ENCODE results near the gene FYB1.
"Not testable (repeated sequence)": the region's sequence is repeated elsewhere in the genome, so short reads cannot be mapped to it uniquely, and the experiment has no call there.

The FYB1 gene, protein sequence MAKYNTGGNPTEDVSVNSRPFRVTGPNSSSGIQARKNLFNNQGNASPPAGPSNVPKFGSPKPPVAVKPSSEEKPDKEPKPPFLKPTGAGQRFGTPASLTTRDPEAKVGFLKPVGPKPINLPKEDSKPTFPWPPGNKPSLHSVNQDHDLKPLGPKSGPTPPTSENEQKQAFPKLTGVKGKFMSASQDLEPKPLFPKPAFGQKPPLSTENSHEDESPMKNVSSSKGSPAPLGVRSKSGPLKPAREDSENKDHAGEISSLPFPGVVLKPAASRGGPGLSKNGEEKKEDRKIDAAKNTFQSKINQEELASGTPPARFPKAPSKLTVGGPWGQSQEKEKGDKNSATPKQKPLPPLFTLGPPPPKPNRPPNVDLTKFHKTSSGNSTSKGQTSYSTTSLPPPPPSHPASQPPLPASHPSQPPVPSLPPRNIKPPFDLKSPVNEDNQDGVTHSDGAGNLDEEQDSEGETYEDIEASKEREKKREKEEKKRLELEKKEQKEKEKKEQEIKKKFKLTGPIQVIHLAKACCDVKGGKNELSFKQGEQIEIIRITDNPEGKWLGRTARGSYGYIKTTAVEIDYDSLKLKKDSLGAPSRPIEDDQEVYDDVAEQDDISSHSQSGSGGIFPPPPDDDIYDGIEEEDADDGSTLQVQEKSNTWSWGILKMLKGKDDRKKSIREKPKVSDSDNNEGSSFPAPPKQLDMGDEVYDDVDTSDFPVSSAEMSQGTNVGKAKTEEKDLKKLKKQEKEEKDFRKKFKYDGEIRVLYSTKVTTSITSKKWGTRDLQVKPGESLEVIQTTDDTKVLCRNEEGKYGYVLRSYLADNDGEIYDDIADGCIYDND

DNA sequence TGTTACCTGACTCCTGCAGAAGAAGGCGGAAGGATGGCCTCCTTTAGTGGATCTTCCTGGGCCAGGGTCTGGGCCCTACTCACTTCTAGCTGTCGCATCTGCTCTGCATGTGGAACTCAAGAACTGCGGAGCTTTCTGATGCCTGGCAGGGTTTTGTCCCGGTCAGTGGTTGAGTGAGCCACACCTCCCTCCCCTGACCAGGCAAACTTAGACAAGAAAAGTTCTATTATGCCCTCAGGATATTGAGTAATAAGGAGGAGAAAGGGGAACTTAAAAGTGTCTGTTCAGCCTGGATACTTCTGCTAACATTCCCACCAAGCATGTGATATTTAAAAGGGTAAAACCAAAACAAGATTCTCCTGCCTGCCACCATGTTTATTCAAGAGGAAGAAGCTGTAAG lies at the start of gene FYB1:
FYB1 (minus strand) TSS at position 127 of the 400 bp plus-strand sequence. CDS start 16,603 bp downstream, outside the sequence.
- no peak for DNase-seq (ENCODE audit: low read depth in 3 of 3)

DNA sequence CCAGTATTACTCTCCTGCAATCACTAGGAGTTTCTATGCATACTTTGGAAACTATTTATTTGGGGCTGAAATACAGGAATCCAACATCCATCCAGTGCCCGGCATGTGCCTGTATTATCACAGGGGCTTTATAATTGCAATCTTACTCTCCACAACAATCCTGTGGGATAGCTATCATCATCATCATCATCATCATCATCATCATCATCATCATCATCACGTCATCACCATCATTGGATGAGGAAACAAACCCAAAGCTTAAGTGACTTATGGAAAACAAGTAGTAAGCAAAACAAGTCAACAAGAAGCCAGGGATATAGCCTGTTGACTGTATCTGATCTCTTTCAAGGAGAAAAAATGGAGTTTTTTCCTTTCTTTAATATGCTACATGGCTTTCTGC lies 47.8 kb upstream of the FYB1 start:
- no peak for DNase-seq (ENCODE audit: low read depth in 3 of 3)

DNA sequence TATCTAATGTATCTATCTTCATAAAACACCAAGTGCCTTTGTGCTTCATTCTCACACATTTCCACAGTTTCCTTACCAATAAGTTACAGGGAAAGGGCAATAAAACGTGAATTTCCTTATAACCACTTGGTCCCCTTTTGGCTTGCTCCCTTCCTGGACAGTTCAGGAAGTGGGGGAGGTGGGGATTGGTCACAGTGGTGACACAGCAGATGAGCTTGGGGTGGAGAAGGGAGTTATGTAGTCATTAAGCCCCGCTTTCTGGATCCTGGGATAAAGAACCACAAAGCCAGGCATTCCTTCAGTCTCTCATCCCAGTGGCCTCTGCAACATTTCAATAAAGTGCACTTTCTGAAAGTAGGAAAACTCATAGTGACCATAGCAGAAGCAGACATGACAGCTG lies 47.1 kb upstream of the FYB1 start:
- DNase-seq (ENCODE audit: low read depth in 3 of 3) = no peak

DNA sequence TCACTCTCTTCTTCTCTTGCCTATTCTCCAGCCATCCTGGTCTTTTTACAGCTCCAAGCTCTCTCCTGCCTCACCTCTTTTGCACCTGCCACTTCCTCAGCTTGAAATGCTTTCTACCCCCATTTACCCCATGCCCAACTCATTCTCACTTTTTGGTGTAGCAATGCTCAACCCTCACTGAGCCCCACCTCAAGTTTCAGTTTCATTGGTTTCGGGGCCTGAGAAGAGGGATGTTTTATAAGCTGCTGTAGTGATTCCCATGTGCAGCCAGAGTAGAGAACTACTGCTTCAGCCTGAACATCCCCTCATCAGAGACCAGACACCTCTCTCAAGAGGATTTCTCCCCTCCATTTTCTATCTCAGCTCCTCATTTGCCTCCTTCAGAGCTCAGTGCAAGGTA lies 45.2 kb upstream of the FYB1 start:
- DNase-seq (ENCODE audit: low read depth in 3 of 3) = no peak

DNA sequence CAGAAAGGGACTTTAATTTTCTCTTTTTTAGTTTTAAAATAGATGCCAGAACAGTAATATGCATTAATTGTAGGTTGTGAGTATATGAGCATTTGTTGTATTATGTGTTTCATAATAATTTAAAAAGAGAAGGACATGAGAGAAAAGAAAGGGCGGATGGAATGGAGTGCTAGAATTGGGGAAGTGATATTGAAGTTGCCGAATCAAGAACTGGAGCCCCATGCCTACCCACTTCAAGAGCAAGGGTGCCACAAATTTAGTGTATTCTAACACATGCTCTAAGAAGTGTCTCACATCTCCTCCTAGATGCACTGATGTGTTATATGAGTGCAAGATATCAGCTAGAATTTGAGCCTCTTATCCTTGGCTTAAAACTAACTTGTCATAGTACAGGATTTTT lies 43.6 kb upstream of the FYB1 start:
- no peak for DNase-seq (ENCODE audit: low read depth in 3 of 3)

- DNase-seq (ENCODE audit: low read depth in 3 of 3) = no peak
Observed at GRCh38 chr5:39260095-39260494, 40.7 kb upstream of the FYB1 start.

- DNase-seq (ENCODE audit: low read depth in 3 of 3) = no peak
Observed at GRCh38 chr5:39257554-39257953, 38.2 kb upstream of the FYB1 start.

- DNase-seq (ENCODE audit: low read depth in 3 of 3) = no peak
Observed at GRCh38 chr5:39256477-39257235, 37.3 kb upstream of the FYB1 start.

- DNase-seq (ENCODE audit: low read depth in 3 of 3) = no peak
Observed at GRCh38 chr5:39255406-39255805, 36.0 kb upstream of the FYB1 start.

GRCh38 chr5:39254671-39255070 lies 35.3 kb upstream of the FYB1 start:
- DNase-seq (ENCODE audit: low read depth in 3 of 3) = no peak

DNA sequence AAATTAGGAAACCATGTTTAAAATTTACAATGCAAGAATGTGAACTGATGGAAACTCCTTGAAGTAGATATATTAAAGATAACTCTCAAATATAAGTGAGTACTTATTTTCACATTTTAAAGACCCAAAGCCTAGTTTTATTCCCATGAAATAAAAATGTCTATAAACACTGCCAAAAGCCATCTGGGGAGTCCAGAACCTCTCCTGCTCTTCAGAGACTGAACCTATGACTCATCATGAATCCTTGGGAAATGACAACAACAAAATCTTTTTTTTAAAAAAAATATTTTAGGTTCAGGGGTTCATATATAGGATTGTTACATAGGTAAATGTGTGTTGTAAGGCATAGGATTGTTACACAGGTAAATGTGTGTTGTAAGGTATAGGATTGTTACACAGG lies 33.8 kb upstream of the FYB1 start:
- DNase-seq (ENCODE audit: low read depth in 3 of 3) = no peak

DNA sequence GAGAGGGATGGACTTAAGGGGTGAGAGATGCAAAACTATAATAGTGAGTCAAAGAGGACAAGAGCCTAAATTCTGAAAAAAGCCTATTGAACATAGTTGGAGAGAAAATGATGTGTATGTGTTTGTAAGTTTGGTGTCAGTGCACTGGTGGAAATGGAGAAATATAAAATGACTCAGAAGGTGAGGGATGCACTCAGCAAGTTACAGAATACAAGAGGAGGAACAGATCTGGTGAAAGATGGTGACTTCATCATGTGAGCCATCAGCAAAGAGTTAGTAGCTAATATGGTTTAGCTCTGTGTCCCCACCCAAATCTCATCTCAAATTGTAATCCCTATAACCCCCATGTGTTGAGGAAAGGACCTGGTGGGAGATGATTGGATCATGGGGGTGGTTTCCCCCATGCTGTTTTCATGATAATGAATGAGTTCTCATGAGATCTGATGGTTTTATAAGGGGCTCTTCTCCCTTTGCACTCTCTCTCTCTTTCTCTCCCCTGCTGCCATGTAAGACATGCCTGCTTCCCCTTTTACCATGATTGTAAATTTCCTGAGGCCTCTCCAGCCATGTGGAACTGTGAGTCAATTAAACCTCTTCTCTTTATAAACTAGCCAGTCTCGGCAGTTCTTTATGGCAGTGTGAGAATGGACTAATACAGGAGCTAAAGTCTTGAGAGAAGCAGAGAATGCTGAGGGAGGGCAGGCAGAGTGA lies 30.4 kb upstream of the FYB1 start:
- no peak for DNase-seq (ENCODE audit: low read depth in 3 of 3)

DNA sequence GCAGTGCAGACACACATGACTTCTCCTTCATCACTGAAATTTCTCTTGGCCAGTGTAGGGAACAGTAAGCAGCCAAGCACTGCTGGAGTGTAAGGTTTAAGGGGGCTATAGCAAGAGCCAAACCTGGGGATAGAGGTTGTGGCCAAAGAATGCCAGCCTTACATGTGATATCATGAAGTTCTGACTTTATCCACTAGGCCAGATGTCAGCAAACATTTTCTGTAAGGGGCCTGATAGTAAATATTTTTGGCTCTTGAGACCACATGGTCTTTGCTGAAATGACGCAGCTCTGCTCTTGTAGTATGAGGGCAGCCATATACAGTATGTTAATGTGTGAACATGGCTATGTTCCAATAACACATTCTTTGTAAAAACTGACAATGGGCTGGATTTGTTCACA lies 29.7 kb upstream of the FYB1 start:
- no peak for DNase-seq (ENCODE audit: low read depth in 3 of 3)

DNA sequence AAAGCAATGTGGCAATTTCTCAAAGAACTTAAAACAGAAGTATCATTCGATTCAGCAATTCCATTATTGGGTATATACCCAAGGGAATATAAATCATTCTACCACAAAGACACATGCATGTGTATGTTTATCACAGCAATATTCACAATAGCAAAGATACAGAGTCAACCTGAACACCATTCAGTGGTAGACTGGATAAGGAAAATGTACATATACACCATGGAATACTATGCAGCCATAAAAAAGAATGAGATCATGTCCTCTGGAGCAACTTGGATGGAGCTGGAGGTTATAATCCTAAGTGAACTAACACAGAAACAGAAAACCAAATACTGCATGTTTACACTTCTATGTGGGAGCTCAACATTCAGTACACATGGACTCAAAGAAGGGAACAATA lies 21.4 kb upstream of the FYB1 start:
- no peak for DNase-seq (ENCODE audit: low read depth in 3 of 3)

- DNase-seq (ENCODE audit: low read depth in 3 of 3) = no peak
Observed at GRCh38 chr5:39238366-39239105, 19.2 kb upstream of the FYB1 start.

- DNase-seq (ENCODE audit: low read depth in 3 of 3) = no peak
Observed at GRCh38 chr5:39236718-39237117, 17.4 kb upstream of the FYB1 start.

DNA sequence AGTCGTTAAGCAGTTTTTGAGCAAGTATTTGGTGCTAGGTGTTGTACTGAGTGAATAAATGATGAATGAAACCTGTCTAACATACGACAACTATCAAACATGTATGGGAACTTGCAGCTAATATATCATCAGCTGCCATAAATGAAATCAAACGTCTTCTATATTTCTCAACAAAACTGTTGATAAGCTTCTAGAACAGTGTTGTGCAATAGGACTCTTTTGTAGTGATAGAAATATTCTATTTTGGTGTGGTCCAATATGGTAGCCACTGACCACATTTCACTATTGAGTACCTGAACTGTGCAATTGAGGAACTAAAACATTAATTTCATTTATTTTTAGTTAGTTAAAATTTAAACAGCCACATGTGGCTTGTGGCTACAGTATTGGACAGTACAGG lies 16.3 kb upstream of the FYB1 start:
- no peak for DNase-seq (ENCODE audit: low read depth in 3 of 3)

DNA sequence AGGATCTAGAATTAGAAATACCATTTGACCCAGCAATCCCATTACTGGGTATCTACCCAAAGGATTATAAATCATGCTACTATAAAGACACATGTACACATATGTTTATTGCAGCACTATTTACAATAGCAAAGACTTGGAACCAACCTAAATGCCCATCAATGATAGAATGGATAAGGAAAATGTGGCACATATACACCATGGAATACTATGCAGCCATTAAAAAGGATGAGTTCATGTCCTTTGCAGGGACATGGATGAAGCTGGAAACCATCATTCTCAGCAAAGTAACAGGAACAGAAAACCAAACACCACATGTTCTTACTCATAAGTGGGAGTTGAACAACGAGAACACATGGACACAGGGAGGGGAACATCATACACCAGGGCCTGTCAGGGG lies 15.1 kb upstream of the FYB1 start:
- DNase-seq (ENCODE audit: low read depth in 3 of 3) = not testable (repeated sequence)

DNA sequence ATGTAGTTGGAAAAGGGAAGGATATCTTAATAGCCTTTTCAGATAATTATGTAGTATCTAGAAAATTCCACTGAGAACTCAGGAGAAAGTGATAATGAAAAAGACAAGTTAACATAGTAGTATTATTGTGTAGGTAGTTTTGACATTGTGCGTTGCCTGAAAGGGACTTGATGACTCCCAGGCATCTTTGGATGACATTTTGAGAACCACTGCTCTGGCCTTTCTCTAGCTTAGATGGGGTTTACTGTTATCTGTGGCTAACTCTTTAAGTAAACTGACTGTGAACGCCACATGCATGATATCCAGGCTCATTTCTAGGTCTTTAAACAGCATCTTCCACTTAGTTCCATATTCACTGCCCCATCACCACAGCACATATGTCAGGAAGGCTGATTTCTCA lies 14.4 kb upstream of the FYB1 start:
- no peak for DNase-seq (ENCODE audit: low read depth in 3 of 3)

DNA sequence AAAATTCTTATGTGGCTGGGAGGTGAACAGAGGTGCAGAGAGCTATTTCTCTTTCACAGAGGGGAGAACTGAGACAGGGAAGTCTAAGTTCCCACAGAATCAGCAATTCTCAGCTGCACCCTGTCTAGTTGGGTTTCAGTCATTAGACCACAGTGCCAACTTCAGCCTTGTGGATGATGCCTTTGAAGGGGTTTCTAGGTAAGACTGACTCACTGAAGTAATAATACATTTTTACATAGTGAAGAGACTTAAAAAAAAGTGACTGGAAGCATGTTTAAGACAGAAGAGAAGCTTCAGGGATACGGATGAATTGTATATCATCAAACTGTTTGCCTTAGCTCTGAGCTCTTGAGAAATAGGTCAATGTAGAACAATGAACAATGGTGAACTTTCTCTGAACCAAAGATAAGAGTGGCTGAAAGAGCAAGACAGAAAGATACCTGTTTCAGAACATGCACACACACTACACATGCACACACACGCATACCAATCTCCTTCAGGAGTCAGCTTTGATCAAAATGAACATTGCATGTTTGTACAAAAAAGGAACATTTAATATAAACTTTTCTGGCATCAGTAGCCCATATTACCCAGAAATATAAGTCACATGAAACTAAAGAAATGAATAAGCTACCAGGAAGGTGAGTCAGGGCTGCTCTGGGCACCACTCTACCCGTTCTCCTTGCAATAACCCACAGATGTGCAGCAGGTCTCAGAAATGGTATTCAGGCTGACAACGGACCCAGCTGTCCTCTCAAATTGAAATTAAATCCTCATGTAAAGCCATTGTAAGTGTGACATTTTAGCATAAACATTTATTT lies 12.6 kb upstream of the FYB1 start:
- DNase-seq (ENCODE audit: low read depth in 3 of 3) = no peak

Measured in stimulated activated CD4-positive, alpha-beta T cell treated with anti-CD3 and anti-CD28 coated beads, TNF-alpha, amount 100 ng/mL, for 24 hours (primary cell).